Activated naive CD4-positive, alpha-beta T cell (primary cell): Measurements from ENCODE around the gene TRIM14.
"Not testable (repeated sequence)": the region's sequence is repeated elsewhere in the genome, so short reads cannot be mapped to it uniquely, and the experiment has no call there.

Source experiments
- DNase-seq, 4 experiments: peaks; one replicate each; lab custom pipeline; 2025; lab: John Stamatoyannopoulos, UW

TRIM14 gene

GRCh38 chr9:98049288-98050072 lies 69.5 kb downstream of the TRIM14 start:
- no peak for DNase-seq

GRCh38 chr9:98047002-98047401 lies 72.0 kb downstream of the TRIM14 start:
- no peak for DNase-seq

- DNase-seq: no peak
Observed at GRCh38 chr9:98046180-98046543, 72.9 kb downstream of the TRIM14 start.

GRCh38 chr9:98045234-98046179 lies 73.5 kb downstream of the TRIM14 start:
- DNase-seq: no peak

GRCh38 chr9:98043915-98044314 lies 75.1 kb downstream of the TRIM14 start:
- no peak for DNase-seq

GRCh38 chr9:98040212-98040611 lies 78.8 kb downstream of the TRIM14 start:
- DNase-seq: no peak

GRCh38 chr9:98039607-98040017 lies 79.4 kb downstream of the TRIM14 start:
- DNase-seq: no peak

- no peak for DNase-seq
Observed at GRCh38 chr9:98038958-98039357, 80.1 kb downstream of the TRIM14 start.

GRCh38 chr9:98037357-98037756 lies 81.7 kb downstream of the TRIM14 start:
- no peak for DNase-seq

GRCh38 chr9:98034593-98035546 lies 84.2 kb downstream of the TRIM14 start:
- peak; percentile 58 to 90 (median 88) for DNase-seq

- DNase-seq: no peak
Observed at GRCh38 chr9:98031935-98032334, 87.1 kb downstream of the TRIM14 start.

- DNase-seq: no peak
Observed at GRCh38 chr9:98031169-98031568, 87.9 kb downstream of the TRIM14 start.

GRCh38 chr9:98024702-98025101 lies 94.3 kb downstream of the TRIM14 start:
- DNase-seq: no peak

- no peak for DNase-seq
Observed at GRCh38 chr9:98022447-98022846, 96.6 kb downstream of the TRIM14 start.

- no peak for DNase-seq
Observed at GRCh38 chr9:98021306-98022040, 97.5 kb downstream of the TRIM14 start.

GRCh38 chr9:98020476-98021145 lies 98.4 kb downstream of the TRIM14 start:
- DNase-seq: no peak

GRCh38 chr9:98019869-98020268 lies 99.2 kb downstream of the TRIM14 start:
- not testable (repeated sequence) for DNase-seq
